ENCODE measurements around the gene ATG101.
A peak's percentile ranks its signal among the peaks of the same experiment; 100 is the strongest.

Gene ATG101

GRCh38 chr12:52057638-52058576, 11.9 kb upstream of the ATG101 start:
- DNase-seq (ENCODE audit: low spot score), result no peak

- DNase-seq (ENCODE audit: low spot score), result peak; percentile 86
Observed at GRCh38 chr12:52058631-52059361, 11.0 kb upstream of the ATG101 start.

GRCh38 chr12:52059582-52060497, 9.9 kb upstream of the ATG101 start:
- DNase-seq (ENCODE audit: low spot score), result peak; percentile 78

GRCh38 chr12:52060498-52061177, 9.1 kb upstream of the ATG101 start:
- no peak for DNase-seq (ENCODE audit: low spot score)

GRCh38 chr12:52061470-52062166, 8.2 kb upstream of the ATG101 start:
- DNase-seq (ENCODE audit: low spot score), result no peak

GRCh38 chr12:52062167-52063081, 7.4 kb upstream of the ATG101 start:
- DNase-seq (ENCODE audit: low spot score), result no peak

GRCh38 chr12:52063082-52063924, 6.5 kb upstream of the ATG101 start:
- no peak for DNase-seq (ENCODE audit: low spot score)

- no peak for DNase-seq (ENCODE audit: low spot score)
Observed at GRCh38 chr12:52063981-52064649, 5.7 kb upstream of the ATG101 start.

GRCh38 chr12:52066346-52067080, 3.3 kb upstream of the ATG101 start:
- no peak for DNase-seq (ENCODE audit: low spot score)

GRCh38 chr12:52067081-52067374, 2.8 kb upstream of the ATG101 start:
- no peak for DNase-seq (ENCODE audit: low spot score)

- DNase-seq (ENCODE audit: low spot score), result no peak
Observed at GRCh38 chr12:52070185-52070925, 577 bp downstream of the ATG101 start.

- DNase-seq (ENCODE audit: low spot score), result no peak
Observed at GRCh38 chr12:52073531-52074381, 4.0 kb downstream of the ATG101 start.

- no peak for DNase-seq (ENCODE audit: low spot score)
Observed at GRCh38 chr12:52074971-52075724, 5.4 kb downstream of the ATG101 start.

GRCh38 chr12:52076811-52077210, 7.0 kb downstream of the ATG101 start:
- no peak for DNase-seq (ENCODE audit: low spot score)

GRCh38 chr12:52078276-52078675, 8.5 kb downstream of the ATG101 start:
- no peak for DNase-seq (ENCODE audit: low spot score)

Data from NAMALWA (cell line).